ENCODE results near the gene DIO3.

The DIO3 gene

DNA sequence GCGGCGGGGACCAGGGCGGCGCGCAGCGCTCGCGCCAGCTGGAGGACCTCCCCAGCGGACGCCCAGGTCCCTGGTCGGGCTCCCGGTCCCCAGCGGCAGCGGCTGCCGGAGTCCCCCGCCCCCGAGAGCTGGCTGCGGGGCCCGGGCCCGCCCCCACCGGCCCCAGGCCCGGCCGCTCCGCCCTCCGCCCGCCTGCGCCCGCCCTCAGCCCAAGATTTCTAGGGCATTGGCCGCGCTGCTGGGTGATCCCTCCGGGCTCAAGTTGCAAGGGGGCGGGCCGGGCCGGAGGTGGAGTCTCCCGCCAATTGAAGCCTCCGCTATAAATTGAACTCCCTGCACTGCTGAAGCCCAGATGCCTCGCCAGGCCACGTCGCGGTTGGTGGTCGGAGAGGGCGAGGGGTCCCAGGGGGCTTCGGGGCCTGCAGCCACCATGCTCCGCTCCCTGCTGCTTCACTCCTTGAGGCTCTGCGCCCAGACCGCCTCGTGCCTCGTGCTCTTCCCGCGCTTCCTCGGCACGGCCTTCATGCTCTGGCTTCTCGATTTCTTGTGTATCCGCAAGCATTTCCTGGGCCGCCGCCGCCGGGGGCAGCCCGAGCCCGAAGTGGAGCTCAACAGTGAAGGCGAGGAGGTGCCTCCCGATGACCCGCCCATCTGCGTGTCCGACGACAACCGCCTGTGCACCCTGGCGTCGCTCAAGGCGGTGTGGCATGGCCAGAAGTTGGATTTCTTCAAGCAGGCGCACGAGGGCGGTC is at the start of gene DIO3:
TSS of gene DIO3 (plus strand) at position 351 of the 752 bp plus-strand sequence.
- peak; percentile 85 for DNase-seq

- DNase-seq: no peak
Measured at GRCh38 chr14:101511620-101512375, 49.5 kb upstream of the DIO3 start.

DNA sequence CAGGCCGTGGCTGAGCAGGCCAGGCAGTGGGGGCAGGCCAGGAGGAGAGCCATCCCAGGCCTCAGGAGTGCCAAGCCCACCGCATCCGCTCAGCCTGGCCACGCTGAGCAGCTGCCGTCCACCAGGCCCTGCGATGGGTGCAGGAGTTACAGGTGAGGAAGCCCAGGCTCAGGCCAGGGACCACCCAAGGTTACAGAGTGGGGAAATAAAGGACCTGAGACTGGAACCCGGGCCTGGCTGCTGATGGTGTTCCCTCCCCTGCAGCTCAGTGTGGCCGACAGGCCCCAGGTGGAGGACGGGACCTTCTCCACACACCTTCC is 49.0 kb upstream of the DIO3 start:
- no peak for DNase-seq

DNA sequence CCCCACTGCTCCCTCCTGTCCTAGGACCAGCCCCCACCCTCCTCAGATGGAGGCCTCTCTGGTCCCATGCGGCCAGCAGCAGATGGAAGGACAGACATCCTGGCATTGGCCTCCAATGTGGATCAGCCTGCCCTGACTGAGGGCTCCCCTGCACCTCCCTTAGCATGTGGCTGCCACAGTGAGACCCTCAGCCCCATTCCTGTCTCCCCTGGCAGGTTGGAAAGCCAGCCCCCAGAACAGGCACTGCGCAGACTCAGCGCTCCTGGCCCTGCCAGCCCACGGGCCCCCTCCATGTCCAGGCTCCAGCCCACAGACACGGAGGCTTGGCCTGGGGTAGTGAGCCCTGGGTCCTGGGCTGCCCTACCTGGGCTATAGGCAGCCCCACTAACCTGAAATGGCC is 47.2 kb upstream of the DIO3 start:
- no peak for DNase-seq

GRCh38 chr14:101516401-101516800 is 44.9 kb upstream of the DIO3 start:
- DNase-seq: no peak

DNA sequence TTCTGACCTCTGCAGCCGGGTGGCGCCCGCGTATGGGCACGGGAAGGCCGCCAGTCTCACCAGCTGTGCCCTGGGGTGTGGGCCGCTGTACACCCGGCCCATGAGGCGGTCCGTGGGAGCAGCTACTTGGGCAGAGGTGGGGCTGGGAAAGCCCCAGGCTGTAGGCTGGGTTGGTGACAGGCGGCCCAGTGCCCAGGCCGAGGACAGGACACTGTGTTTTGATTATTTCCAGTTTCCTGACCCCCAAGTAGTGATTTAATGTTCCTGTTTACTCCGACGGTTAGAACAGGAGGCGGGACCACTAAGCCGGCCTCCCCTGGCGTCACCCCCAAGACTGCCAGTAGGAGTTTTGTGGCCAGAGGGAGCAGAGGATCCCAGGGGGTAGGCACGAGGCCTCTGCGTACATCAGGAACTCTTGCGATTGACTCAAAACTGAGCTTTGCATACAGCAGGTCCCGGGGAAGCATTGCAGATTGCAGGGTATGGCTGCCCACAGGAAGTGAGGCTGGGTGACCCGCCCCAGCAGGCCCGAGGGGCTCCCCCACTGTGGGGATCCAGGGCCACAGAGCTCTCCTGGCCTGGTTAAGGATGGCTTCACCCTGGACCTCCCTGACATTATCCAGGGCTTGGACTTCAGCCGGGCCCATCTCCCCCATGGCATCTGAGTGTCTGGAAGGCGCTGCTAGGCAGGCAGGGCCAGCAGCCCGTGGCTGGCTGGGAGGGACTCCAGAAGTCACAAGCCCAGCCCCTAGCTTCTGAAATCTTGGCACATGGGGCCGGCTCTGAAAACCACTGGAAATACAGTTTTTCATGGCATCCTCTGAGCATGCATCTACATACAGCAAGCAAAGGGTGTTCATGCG is 42.5 kb upstream of the DIO3 start:
- DNase-seq: no peak

- DNase-seq: no peak
Measured at GRCh38 chr14:101520621-101521472, 40.4 kb upstream of the DIO3 start.

DNA sequence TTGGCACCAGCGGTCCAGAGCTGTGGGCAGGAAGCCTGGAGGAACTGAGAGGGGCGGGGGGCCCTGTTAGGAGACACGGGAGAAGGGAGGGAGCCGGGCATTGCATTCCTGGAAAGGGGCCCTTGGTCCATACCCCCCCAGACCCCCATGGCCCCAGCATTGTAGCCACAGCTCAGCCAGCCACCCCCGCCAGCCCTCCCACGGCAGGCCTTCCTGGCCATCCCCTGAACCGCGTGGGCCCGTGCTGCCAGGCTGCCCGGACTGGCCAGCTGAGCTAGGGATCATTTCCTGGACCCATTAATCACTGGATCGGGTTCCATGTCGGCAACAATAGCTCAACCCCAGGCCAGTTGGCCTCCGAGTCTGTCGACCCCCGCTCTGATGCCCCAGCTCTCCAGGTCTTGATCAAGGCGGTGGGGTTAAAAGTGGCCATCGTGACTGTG is 39.8 kb upstream of the DIO3 start:
- no peak for DNase-seq

DNA sequence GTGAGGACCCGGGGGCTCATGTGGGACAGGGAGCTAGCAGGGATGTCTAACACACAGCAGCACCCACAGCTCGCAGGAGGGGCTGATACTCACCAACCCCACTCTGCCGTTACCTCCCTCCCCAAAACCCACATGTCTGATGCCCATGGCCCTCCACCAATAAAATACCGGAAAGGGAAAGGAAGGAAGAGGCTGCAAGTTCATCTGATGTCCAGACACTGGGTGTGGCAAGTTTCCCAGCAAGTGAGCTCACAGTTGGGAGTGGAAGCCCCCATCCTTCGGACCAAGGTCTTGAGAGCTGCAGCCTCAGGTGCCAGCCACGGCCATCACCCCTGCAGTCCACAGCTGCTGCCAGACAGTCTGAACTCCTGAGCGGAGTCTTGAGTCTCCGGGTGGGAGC is 39.3 kb upstream of the DIO3 start:
- DNase-seq: no peak

DNA sequence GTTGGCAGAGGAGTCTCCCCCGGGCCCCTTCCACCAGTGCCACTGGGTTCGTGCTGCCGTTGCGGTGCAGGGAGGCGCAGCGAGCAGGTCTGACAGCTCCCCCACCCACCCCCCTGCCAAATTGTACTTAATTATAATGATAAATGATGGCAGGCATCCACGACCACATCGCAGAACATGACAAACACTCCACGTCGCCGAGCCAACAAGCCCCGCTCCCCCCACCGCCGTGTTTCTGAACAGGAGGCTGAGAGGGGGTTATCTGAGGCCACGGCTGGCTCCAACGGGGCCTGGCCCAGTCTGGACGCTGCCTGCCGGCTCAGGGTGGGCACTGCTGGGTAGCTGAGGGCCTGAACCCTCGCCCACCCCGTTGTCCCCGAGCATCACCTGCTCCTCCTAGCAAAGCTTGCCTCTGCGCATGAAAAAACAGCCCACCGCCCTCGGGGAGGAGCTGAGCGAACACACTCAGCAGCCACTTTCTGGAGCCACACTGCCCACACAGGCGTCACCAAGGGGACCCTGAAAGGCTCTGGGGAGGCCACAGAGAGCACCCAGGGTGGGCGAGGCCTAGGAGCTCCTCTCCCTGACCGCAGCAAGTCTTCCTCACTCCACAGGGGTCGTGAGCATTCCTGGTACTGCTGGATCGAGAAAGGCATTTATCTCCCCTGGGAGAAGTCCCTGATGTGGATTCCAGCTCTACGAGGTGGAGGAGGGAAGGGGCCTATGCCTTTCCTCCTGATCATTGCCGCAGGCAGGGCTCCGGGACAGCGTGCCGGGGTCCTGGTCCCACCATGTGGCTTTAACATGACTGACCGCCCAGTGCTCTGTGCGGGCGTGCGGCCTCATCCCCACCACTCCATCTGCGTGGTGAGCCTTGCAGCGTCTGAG is 35.4 kb upstream of the DIO3 start:
- no peak for DNase-seq

DNA sequence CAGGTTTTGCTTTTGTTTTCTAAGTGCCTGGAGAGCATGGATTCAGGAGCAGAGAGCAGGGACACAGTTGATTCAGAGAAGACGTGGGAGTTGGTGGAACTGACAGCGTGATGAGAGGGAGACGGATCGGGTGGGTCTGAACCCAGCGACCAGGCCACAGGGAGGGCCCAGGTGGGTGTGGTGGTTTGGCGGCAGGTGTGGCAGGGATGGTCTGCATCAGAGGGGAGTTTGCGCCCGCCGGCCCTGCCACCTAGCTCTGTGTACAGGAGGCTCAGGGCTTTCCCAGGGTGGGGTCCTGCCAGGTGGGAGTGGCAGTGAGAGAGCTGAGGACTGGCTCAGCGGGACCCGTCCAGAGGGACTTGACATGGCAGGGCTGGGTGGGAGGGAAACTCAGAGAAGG is 33.3 kb upstream of the DIO3 start:
- DNase-seq: no peak

DNA sequence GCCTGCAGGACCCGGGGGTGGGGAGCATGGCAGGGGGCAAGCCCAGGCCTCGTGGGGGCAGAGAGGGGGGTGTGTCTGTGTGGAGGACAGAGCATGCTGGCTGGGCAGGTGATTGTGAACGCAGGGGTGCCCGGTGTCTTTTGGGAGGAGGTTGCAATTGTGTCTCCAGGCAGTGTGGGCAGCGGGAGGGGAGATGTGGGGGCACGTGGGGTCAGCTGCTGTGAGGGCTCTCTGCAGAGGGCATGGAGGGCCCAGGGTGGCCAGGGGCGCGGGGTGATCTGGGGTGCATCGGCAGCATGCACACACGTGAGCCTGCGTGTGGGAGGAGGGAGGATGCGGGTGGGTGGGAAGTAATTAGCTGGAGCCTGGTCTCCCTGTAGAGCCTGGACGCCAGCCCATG is 32.2 kb upstream of the DIO3 start:
- DNase-seq: no peak

DNA sequence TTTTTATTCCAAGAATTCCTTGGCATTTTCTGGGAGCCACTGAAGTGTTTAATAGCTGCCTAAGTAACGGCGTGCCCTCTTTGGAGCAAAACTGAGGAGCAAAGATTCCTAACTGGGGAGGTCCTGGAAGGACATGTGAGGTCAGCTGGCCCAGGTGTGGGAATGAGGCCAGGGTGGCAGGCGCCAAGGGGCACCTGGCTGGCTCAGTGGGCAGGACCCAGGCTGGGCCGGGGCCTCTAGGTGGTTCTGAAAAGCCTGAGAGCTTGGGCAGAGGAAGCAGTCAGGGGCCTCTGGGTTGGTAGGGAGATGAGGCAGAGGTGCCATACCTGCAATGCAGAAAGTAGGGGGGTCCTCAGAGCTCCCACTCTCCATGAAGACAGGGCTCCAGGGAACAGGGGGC is 27.1 kb upstream of the DIO3 start:
- DNase-seq: no peak

DNA sequence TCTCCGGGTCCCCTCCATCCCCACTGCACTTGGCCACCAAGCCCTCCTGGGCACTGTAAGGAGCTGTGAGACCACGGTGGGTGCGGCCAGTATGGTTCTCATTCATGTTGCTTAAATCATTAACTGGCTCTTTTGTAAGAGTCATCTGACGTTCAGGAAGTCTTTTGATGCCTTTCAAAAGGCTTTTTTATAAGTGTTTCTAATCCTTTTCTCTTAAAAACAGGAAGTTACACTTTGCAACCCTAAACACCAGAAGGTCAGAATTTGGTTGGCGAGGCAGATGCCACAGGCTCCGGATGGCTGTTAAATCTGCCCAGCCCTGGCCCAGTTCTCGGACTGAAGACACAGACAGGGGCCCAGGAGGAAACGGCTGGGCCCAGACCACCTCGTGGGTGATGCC is 26.1 kb upstream of the DIO3 start:
- no peak for DNase-seq

GRCh38 chr14:101535701-101536207 is 25.5 kb upstream of the DIO3 start:
- DNase-seq: no peak

- no peak for DNase-seq
Measured at GRCh38 chr14:101537286-101537685, 24.0 kb upstream of the DIO3 start.

DNA sequence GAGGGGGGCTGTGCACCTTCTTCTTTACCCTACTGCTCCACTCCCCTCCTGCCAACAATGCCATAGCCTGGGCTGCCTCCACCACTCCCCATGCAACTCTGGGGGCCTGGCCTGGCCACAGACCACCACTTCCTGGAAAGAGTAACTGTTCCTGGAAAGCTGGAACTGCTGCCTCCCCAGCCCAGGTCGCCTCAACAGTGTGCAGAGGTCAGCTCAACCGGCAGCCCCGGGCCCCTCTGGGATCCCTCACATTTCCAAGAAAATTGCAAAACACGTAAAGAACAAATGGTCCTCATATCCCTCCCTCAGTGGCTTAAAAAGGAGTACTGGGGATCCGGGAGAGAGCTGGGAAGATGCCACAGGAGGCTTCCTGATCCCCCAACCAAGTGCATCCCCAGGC is 22.4 kb upstream of the DIO3 start:
- DNase-seq: no peak

GRCh38 chr14:101539880-101540279 is 21.4 kb upstream of the DIO3 start:
- DNase-seq: no peak

DNA sequence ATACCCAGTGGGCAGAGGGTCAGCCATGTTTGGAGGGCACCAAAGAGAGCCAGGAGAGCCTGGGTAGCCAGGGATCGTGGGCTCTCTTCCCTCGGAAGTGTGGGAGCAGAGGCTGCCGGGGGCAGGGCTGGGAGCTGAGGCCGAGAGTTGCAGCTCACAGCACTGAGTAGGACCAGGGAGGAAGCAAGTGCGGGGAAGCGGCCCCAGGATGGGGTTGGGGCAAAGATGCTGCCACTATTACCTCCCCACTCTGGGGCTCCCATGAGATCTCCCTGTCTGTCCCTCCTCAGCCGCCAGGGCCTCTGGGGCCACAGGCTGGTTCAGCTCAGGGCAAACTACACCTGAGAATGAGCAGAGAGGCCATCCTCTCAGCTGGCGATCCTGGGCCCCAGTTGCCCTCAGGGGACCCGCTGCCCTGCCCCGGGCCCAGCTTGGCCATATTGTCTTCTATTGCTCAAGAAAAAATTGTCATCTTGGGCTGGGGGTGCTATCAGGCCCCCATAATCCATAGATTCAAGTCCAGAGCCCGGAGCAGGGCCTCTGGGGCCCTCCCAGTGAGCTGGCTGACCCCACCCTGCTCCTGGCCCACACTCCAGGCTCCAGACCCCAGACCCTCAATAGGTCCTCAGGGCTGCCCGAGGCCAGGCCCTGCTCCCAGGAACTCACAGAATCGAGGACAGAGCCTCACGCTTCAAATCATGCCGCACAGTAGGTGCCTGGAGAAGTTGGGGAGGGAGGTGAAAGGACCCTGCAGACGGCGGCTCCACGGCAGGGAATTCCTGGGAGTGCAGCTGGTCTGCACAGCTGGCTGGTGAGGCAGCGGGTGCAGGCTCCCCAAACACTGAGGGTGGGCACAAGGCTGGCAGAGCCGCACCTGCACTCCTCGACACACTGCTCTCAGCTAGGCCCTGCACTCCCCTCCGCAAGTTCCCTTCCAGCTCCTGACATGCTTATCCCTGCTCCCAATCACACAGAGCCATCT is 20.5 kb upstream of the DIO3 start:
- no peak for DNase-seq

DNA sequence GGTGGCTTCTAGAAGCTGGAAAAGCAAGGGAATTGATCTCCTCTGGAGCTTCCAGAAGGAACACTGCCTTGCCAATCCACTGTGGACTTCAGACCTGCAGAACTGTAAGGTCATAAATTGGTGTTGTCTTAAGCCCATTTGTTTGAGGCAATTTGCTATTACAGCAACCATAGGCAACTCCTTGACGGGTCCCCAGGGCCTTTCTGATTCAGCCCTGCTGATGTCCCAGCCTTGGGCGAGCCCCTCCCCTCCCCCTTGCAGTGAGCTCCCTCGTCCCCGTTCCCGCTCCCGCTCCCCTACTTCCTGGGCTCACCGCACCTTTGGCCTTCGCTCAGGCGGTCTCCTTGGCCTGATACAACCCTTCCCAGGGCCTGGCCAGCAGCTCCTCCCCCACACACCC is 18.9 kb upstream of the DIO3 start:
- no peak for DNase-seq

Measured in NCI-H345 (cell line).